A549 (cell line): ENCODE results near the gene CSNK1D.

Experiments
- CTCF ChIP-seq: fragments of >200 bp; sonication (Bioruptor Twin); formaldehyde crosslinking; IDR thresholded peaks from 3 replicates; pipeline ENCODE4 v1.5.1; 2016
- MYC ChIP-seq: IDR thresholded peaks from 2 replicates; pipeline ENCODE4 v1.6.1; 2012; ENCODE audit warnings: mild to moderate bottlenecking, inconsistent platforms, low read length, improper control_type of control experiment, borderline replicate concordance

GRCh38 chr17:82276938-82277337 is 3.4 kb upstream of the CSNK1D start:
- TF ChIP-seq CTCF (no peak), MYC (no peak)
